HCT116 (cell line): ENCODE measurements around the gene ATOH8. TPM values are rescaled to one million over a fixed set of nuclear protein-coding genes. Genes with fewer than 3 reads are reported as not detected.

ENCODE experiments used
- ATAC-seq: fragments of 200-7000 bp; cut with Tn5 transposase; 2 replicates; pipeline ENCODE4 v1.9.1; 2020; ENCODE audit warnings: mild to moderate bottlenecking, moderate library complexity
- BruUV-seq: library from RNA; stranded (reverse); fragments of 400-500 nt; replicated peaks from 2 replicates; lab custom pipeline; 2021; lab: Mats Ljungman, UMichigan
- CTCF ChIA-PET: fragments of 300-600 bp; sonication (Branson Sonifier 250); formaldehyde crosslinking; loops from one replicate; lab custom pipeline; 2021; ENCODE audit warnings: antibody characterized with exemption; lab: Charles Lee
- POLR2A ChIA-PET: fragments of 300-600, 350-600 bp; sonication (Branson Sonifier 250); formaldehyde crosslinking; loops from one replicate; lab custom pipeline; 2021; ENCODE audit warnings: antibody characterized with exemption; lab: Charles Lee
- RAD21 ChIA-PET, 2 experiments: fragments of 300-600 bp; sonication (Branson Sonifier 250); formaldehyde crosslinking; loops; one replicate each; lab custom pipeline; 2023; ENCODE audit warnings: low total read pairs in 2 of 2; ENCODE audit not compliant: uncharacterized antibody in 2 of 2, unreplicated experiment in 2 of 2, low non-redundant PET in 1 of 2; lab: Charles Lee
- DNase-seq: peaks from one replicate; pipeline ENCODE4 v3.0.0-alpha.2; 2010; ENCODE audit warnings: low read depth, low spot score
- H2AFZ ChIP-seq: fragments of 200-600 bp; shearing (Covaris generic), sonication (generic); 2 replicates; pipeline ENCODE4 v1.6.1; 2017; ENCODE audit warnings: low read depth, mixed run types, mixed read lengths, antibody characterized with exemption, low read length; ENCODE audit not compliant: poor library complexity, severe bottlenecking
- H3K27ac ChIP-seq: 2 replicates; pipeline ENCODE4 v1.5.1; 2012; ENCODE audit warnings: low read depth, low read length
- H3K27me3 ChIP-seq: fragments of 200-600 bp; sonication (generic); 2 replicates; pipeline ENCODE4 v1.6.1; 2016; ENCODE audit warnings: mixed run types, low read length, mixed read lengths; ENCODE audit not compliant: insufficient read depth
- H3K36me3 ChIP-seq, 2 experiments: fragments of 200-500 bp in 1 of 2; fragments of 200-600 bp in 1 of 2; sonication (Bioruptor generic) in 1 of 2; sonication (generic) in 1 of 2; 2 replicates each; pipeline versions ENCODE4 v1.5.1 to v1.6.1; 2014 to 2016; ENCODE audit warnings: low read length in 2 of 2, inconsistent platforms in 1 of 2, mixed read lengths in 1 of 2, mixed run types in 1 of 2; ENCODE audit not compliant: insufficient read depth in 2 of 2, control insufficient read depth in 1 of 2
- H3K4me1 ChIP-seq, 2 experiments: fragments of 200-600 bp in 1 of 2; sonication (generic) in 1 of 2; 2 replicates each; pipeline versions ENCODE4 v1.5.1 to v1.6.1; 2012 to 2017; ENCODE audit warnings: low read length in 2 of 2, inconsistent platforms in 1 of 2, mild to moderate bottlenecking in 1 of 2, mixed read lengths in 1 of 2, mixed run types in 1 of 2, moderate library complexity in 1 of 2; ENCODE audit not compliant: insufficient read depth in 2 of 2, control insufficient read depth in 1 of 2
- H3K4me2 ChIP-seq: fragments of 200-600 bp; sonication (generic); 2 replicates; pipeline ENCODE4 v1.6.1; 2017; ENCODE audit warnings: mixed run types, low read length, mixed read lengths
- H3K4me3 ChIP-seq, 2 experiments: fragments of 200-600 bp in 1 of 2; sonication (generic) in 1 of 2; replicated peaks in 1 of 2; 2 replicates each; pipeline ENCODE4 v1.5.1; 2011 to 2016; ENCODE audit warnings: low read length in 2 of 2, control low read depth in 1 of 2, low read depth in 1 of 2, mild to moderate bottlenecking in 1 of 2, mixed read lengths in 1 of 2, mixed run types in 1 of 2
- H3K79me2 ChIP-seq: fragments of 200-600 bp; sonication (generic); 2 replicates; pipeline ENCODE4 v1.6.1; 2017; ENCODE audit warnings: mild to moderate bottlenecking, mixed run types, low read length, moderate library complexity, mixed read lengths; ENCODE audit not compliant: insufficient read depth
- H3K9ac ChIP-seq: fragments of 200-600 bp; sonication (generic); 2 replicates; pipeline ENCODE4 v1.6.1; 2016; ENCODE audit warnings: low read length, mixed read lengths
- H3K9me2 ChIP-seq: fragments of 200-600 bp; sonication (generic), shearing (Covaris generic); 2 replicates; pipeline ENCODE4 v1.6.1; 2017; ENCODE audit warnings: mixed run types, mild to moderate bottlenecking, moderate library complexity; ENCODE audit not compliant: insufficient read depth
- H3K9me3 ChIP-seq, 2 experiments: fragments of 200-500 bp in 1 of 2; fragments of 200-600 bp in 1 of 2; sonication (Bioruptor generic) in 1 of 2; sonication (generic) in 1 of 2; 2 replicates each; pipeline ENCODE4 v1.6.1; 2014 to 2017; ENCODE audit warnings: low read length in 2 of 2, mixed read lengths in 2 of 2, inconsistent platforms in 1 of 2, low read depth in 1 of 2, mild to moderate bottlenecking in 1 of 2, mixed run types in 1 of 2, moderate library complexity in 1 of 2; ENCODE audit not compliant: control insufficient read depth in 1 of 2, insufficient read depth in 1 of 2
- H4K20me1 ChIP-seq: fragments of 200-600 bp; sonication (generic), shearing (Covaris generic); 2 replicates; pipeline ENCODE4 v1.6.1; 2017; ENCODE audit warnings: mixed run types, mild to moderate bottlenecking, moderate library complexity; ENCODE audit not compliant: insufficient read depth
- CBX3 ChIP-seq: IDR thresholded peaks from 2 replicates; pipeline ENCODE4 v1.6.1; 2012; ENCODE audit warnings: low read depth
- CTCF ChIP-seq, 3 experiments: fragments of 200-600 bp in 1 of 3; sonication (generic) in 1 of 3; IDR thresholded peaks in 2 of 3; conservative IDR thresholded peaks in 1 of 3; 2 replicates each; pipeline ENCODE4 v1.5.1; 2012 to 2017; ENCODE audit warnings: low read depth in 2 of 3, low read length in 2 of 3, antibody characterized with exemption in 1 of 3, borderline replicate concordance in 1 of 3, control low read depth in 1 of 3, mild to moderate bottlenecking in 1 of 3, mixed read lengths in 1 of 3, mixed run types in 1 of 3, moderate library complexity in 1 of 3; ENCODE audit not compliant: insufficient read depth in 1 of 3
- EGR1 ChIP-seq: IDR thresholded peaks from 2 replicates; pipeline ENCODE4 v1.6.1; 2012; ENCODE audit warnings: low read depth
- ELF1 ChIP-seq: IDR thresholded peaks from 2 replicates; pipeline ENCODE4 v1.6.1; 2012; ENCODE audit warnings: low read depth, borderline replicate concordance
- EZH2 ChIP-seq: fragments of 200-600 bp; sonication (generic); IDR thresholded peaks from 2 replicates; pipeline ENCODE4 v1.6.1; 2017; ENCODE audit warnings: antibody characterized with exemption, mixed run types
- EZH2phosphoT487 ChIP-seq: fragments of 200-600 bp; IDR thresholded peaks from 2 replicates; pipeline ENCODE4 v1.6.1; 2018; ENCODE audit warnings: antibody characterized with exemption, borderline replicate concordance
- FOSL1 ChIP-seq: IDR thresholded peaks from 2 replicates; pipeline ENCODE4 v1.6.1; 2012; ENCODE audit warnings: low read depth
- MAX ChIP-seq: IDR thresholded peaks from 2 replicates; pipeline ENCODE4 v1.6.1; 2012
- POLR2A ChIP-seq: IDR thresholded peaks from 2 replicates; pipeline ENCODE4 v1.7.0; 2011; ENCODE audit warnings: borderline replicate concordance; ENCODE audit not compliant: insufficient read depth, insufficient read length; ENCODE audit errors: extremely low read depth
- REST ChIP-seq: IDR thresholded peaks from 2 replicates; pipeline ENCODE4 v1.6.1; 2012; ENCODE audit warnings: low read depth
- SP1 ChIP-seq: IDR thresholded peaks from 2 replicates; pipeline ENCODE4 v1.6.1; 2012; ENCODE audit warnings: low read depth
- YY1 ChIP-seq: IDR thresholded peaks from 2 replicates; pipeline ENCODE4 v1.6.1; 2011; ENCODE audit warnings: low read length, low read depth, moderate library complexity, mild to moderate bottlenecking; ENCODE audit not compliant: insufficient replicate concordance; ENCODE audit errors: extremely low read depth
- ZFX ChIP-seq: fragments of 450-650 bp; IDR thresholded peaks from 2 replicates; pipeline ENCODE4 v1.6.1; 2017
- intact Hi-C: fragments of 100-400 bp; cut with micrococcal nuclease; formaldehyde crosslinking; loops from 2 replicates; pipeline ENCODE4 v1.10.0; 2022
- total RNA-seq: library from RNA; stranded (reverse); gene quantifications from one replicate; pipeline ENCODE4 v1.2.1, GENCODE V29; 2021; ENCODE audit not compliant: unreplicated experiment

Gene ATOH8
- total RNA-seq, 1 experiment from 2014 or later: 0.74 TPM

GRCh38 chr2:85771486-85771885 is 17.7 kb downstream of the ATOH8 start:
- CTCF ChIA-PET: interaction anchor here (0.6 to 3.0 kb wide), 8 partner anchors 10 to 134 kb away, joined by 3 to 20 read pairs (median 4); partner anchors contain the start of gene ATOH8
- POLR2A ChIA-PET: interaction anchor here (1.0 kb wide), 1 partner anchor 11 kb away, joined by 6 read pairs; no protein-coding TSS in a partner anchor
- Histone ChIP-seq H3K9ac (peak overlapping the region; percentile 45), H3K9me3 (no peaks in the 10 kb centered on the region), H4K20me1 (no peaks in the 10 kb centered on the region), H3K4me3 (peak overlapping the region in 1 of 2 experiments; percentile 33; a peak in 2 of 4 replicates), H3K9me2 (no peaks in the 10 kb centered on the region), H3K27ac (peak overlapping the region; percentile 71), H3K36me3 (no peaks in the 10 kb centered on the region), H3K79me2 (no peaks in the 10 kb centered on the region), H2AFZ (peak overlapping the region; percentile 22), H3K4me1 (peaks cover 51 to 55% of the 10 kb centered on the region in 2 experiments), H3K27me3 (peaks cover 18% of the 10 kb centered on the region; the same call in 1 of the 2 replicates), H3K4me2 (peak overlapping the region; percentile 77)
- ATAC-seq (no peak), DNase-seq (no peak)
- no peak for TF ChIP-seq POLR2A
- no peak for TF ChIP-seq REST
- no peak for TF ChIP-seq SP1
- RAD21 ChIA-PET: no interaction called here
- no TSS peak for BruUV-seq
- intact Hi-C loops: no loop called here

GRCh38 chr2:85772019-85772745 is 18.4 kb downstream of the ATOH8 start:
- ChIA-PET POLR2A (interaction anchor here (1.0 to 1.2 kb wide), 2 partner anchors 10 kb away, joined by 5 to 6 read pairs; no protein-coding TSS in a partner anchor), CTCF (interaction anchor here (0.6 to 3.0 kb wide), 11 partner anchors 10 to 135 kb away, joined by 3 to 20 read pairs (median 4); partner anchors contain the start of gene ATOH8), RAD21 (no interaction called here)
- Histone ChIP-seq H3K9me3 (no peaks in the 10 kb centered on the region), H3K4me3 (peak overlapping the region; percentile 10 to 33), H4K20me1 (no peaks in the 10 kb centered on the region), H3K27ac (peak overlapping the region; percentile 71), H3K9ac (peak overlapping the region; percentile 45), H3K79me2 (no peaks in the 10 kb centered on the region), H3K9me2 (no peaks in the 10 kb centered on the region), H2AFZ (peak overlapping the region; percentile 22), H3K4me1 (peaks cover 51 to 55% of the 10 kb centered on the region in 2 experiments), H3K27me3 (peaks cover 18% of the 10 kb centered on the region; the same call in 1 of the 2 replicates), H3K4me2 (peak overlapping the region; percentile 77), H3K36me3 (no peaks in the 10 kb centered on the region)
- DNase-seq (peak; percentile 73), ATAC-seq (peak; percentile 82)
- no TSS peak for BruUV-seq
- intact Hi-C loops: no loop called here
- peak; percentile 82 for TF ChIP-seq MAX
- no peak for TF ChIP-seq EZH2phosphoT487
- TF ChIP-seq EGR1: no peak
- no peak for TF ChIP-seq EZH2
- no peak for TF ChIP-seq POLR2A
- no peak for TF ChIP-seq YY1
- peak in 2 of 3 experiments; percentile 47 to 60; a peak in 4 of 6 replicates for TF ChIP-seq CTCF (IDR thresholded peaks at IDR 0.05 in 2 of 3, conservative IDR thresholded peaks at IDR 0.05 in 1 of 3; ENCODE audit: borderline replicate concordance in 1 of 3, insufficient read depth in 1 of 3, low read depth in 2 of 3, low read length in 2 of 3)
- peak; percentile 32; the same call in 1 of the 2 replicates for TF ChIP-seq ZFX
- TF ChIP-seq CBX3: no peak
- no peak for TF ChIP-seq FOSL1
- TF ChIP-seq ELF1: no peak
